Tibial nerve (tissue), 4 donors: ENCODE results near the gene RPP25L.

ENCODE experiments used
- EP300 ChIP-seq, 2 donors: sonication (generic); formaldehyde crosslinking; IDR thresholded peaks; one replicate each; pipeline ENCODE4 v1.6.1; 2017; ENCODE audit warnings: antibody characterized with exemption in 2 of 2, mild to moderate bottlenecking in 1 of 2
- POLR2A ChIP-seq, 2 donors: fragments of 450-650 bp; IDR thresholded peaks; one replicate each; pipeline ENCODE4 v1.6.1; 2017; ENCODE audit warnings: antibody characterized with exemption in 2 of 2, mild to moderate bottlenecking in 2 of 2, moderate library complexity in 2 of 2
- TF ChIP-seq, protein P1 (sequence below), 5 experiments: fragments of 200-600 bp in 3 of 5; fragments of 450-650 bp in 2 of 5; sonication (generic) in 3 of 5; IDR thresholded peaks; one replicate each; pipeline ENCODE4 v1.5.1; 2016 to 2019; ENCODE audit warnings: antibody characterized with exemption in 5 of 5, mild to moderate bottlenecking in 3 of 5, moderate library complexity in 2 of 5

DNA sequence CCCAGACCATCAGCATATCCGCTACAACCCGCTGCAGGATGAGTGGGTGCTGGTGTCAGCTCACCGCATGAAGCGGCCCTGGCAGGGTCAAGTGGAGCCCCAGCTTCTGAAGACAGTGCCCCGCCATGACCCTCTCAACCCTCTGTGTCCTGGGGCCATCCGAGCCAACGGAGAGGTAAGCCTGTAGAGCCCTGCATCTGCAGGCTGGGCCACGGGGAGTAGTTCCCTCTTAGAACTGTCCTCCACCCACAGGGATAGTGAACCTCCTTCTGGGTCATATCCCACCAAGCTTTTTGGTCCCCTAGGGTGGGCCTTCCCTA lies 35.1 kb upstream of the RPP25L start:
- TF ChIP-seq, protein P1, sequence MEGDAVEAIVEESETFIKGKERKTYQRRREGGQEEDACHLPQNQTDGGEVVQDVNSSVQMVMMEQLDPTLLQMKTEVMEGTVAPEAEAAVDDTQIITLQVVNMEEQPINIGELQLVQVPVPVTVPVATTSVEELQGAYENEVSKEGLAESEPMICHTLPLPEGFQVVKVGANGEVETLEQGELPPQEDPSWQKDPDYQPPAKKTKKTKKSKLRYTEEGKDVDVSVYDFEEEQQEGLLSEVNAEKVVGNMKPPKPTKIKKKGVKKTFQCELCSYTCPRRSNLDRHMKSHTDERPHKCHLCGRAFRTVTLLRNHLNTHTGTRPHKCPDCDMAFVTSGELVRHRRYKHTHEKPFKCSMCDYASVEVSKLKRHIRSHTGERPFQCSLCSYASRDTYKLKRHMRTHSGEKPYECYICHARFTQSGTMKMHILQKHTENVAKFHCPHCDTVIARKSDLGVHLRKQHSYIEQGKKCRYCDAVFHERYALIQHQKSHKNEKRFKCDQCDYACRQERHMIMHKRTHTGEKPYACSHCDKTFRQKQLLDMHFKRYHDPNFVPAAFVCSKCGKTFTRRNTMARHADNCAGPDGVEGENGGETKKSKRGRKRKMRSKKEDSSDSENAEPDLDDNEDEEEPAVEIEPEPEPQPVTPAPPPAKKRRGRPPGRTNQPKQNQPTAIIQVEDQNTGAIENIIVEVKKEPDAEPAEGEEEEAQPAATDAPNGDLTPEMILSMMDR (IDR thresholded peaks at IDR 0.05), result no peak
- TF ChIP-seq POLR2A (IDR thresholded peaks at IDR 0.05) (no peak), EP300 (IDR thresholded peaks at IDR 0.05) (no peak)
